Measurements from ENCODE around the gene SORD.
"Not testable (repeated sequence)": the region's sequence is repeated elsewhere in the genome, so short reads cannot be mapped to it uniquely, and the experiment has no call there.

DNA sequence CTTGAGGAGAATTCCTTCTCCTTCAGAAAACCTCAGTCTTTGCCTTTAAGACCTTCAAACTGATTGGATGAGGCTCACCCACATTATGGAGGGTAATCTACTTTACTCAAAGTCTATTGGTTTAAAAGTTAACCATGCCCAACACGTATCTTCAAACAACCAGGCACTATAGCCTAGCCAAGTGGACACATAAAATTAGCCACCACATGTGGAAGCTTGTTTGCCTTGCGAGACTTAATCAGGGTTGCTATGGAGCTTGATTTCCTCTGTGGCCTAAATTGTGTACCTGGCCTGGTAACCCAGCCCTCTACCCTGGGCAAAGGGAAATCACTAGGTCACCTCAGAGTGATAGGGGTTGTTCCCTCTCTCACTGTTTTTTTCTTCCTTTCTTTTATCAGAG is 19.9 kb downstream of the SORD start:
- not testable (repeated sequence) for TF ChIP-seq SPI1, POLR2AphosphoS5, POLR2A (IDR thresholded peaks at IDR 0.05; ENCODE audit: low read depth, low read length)

Measured in GM12891 (cell line).